Measurements from ENCODE around the gene XDH.

XDH gene

GRCh38 chr2:31312898-31313297 lies 101.6 kb downstream of the XDH start:
- no peak for DNase-seq (ENCODE audit: low spot score)
- TF ChIP-seq CTCF (IDR thresholded peaks at IDR 0.05; ENCODE audit: extremely low read depth, missing control alignments) = no peak

- no peak for TF ChIP-seq CTCF (IDR thresholded peaks at IDR 0.05; ENCODE audit: extremely low read depth, missing control alignments)
- no peak for DNase-seq (ENCODE audit: low spot score)
Observed at GRCh38 chr2:31304816-31305215, 109.7 kb downstream of the XDH start.

- no peak for DNase-seq (ENCODE audit: low spot score)
- no peak for TF ChIP-seq CTCF (IDR thresholded peaks at IDR 0.05; ENCODE audit: extremely low read depth, missing control alignments)
Observed at GRCh38 chr2:31302940-31303563, 111.5 kb downstream of the XDH start.

- TF ChIP-seq CTCF (IDR thresholded peaks at IDR 0.05; ENCODE audit: extremely low read depth, missing control alignments) = no peak
- DNase-seq (ENCODE audit: low spot score) = no peak
Observed at GRCh38 chr2:31300309-31300708, 114.2 kb downstream of the XDH start.

- no peak for DNase-seq (ENCODE audit: low spot score)
- no peak for TF ChIP-seq CTCF (IDR thresholded peaks at IDR 0.05; ENCODE audit: extremely low read depth, missing control alignments)
Observed at GRCh38 chr2:31299547-31299946, 115.0 kb downstream of the XDH start.

GRCh38 chr2:31297751-31298150 lies 116.8 kb downstream of the XDH start:
- no peak for DNase-seq (ENCODE audit: low spot score)
- no peak for TF ChIP-seq CTCF (IDR thresholded peaks at IDR 0.05; ENCODE audit: extremely low read depth, missing control alignments)

GRCh38 chr2:31296641-31297287 lies 117.8 kb downstream of the XDH start:
- TF ChIP-seq CTCF (IDR thresholded peaks at IDR 0.05; ENCODE audit: extremely low read depth, missing control alignments) = no peak
- no peak for DNase-seq (ENCODE audit: low spot score)
